ENCODE results near the gene PDE6B. TPM values are rescaled to one million over a fixed set of nuclear protein-coding genes. Genes with fewer than 3 reads are reported as not detected.

The PDE6B gene
- total RNA-seq, 1 experiment from 2014 or later: not detected

DNA sequence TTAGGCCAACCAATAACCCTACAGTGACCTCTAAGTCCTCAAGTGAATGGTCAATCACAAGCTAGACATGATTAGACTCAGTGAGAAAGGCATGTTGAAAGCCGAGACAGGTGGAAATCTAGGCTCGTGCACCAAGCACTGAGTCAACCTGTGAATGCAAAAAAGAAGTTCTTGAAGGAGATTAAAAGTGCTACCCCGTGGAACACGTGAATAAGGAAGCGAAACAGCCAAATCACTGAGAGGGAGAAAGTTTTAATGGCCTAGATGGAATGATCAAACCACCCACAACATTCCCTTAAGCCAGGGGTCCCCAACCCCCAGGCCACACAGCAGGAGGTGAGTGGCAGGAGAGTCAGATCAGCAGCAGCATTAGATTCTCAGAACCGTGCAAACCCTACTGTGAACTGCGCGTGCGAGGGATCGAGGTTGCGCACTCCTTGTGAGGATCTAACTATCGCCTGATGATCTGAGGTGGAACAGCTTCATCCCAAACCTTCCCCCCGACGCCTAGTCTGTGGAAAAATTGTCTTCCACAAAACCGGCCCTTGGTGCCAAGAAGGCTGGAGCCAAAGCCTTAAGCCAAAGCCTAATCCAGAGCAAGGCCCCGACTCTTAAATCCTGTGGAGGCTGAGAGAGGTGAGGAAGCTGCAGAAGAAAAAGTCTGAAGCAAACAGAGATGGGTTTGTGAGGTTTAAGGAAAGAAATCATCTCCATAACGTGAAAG lies 19.5 kb upstream of the PDE6B start:
- Histone ChIP-seq H3K4me3 (ENCODE audit: low read depth, low read length) (no peak overlapping the region), H3K4me1 (0 out of 2 replicates have a peak, but pooled peaks cover 5% of the 10 kb centered on the region), H3K36me3 (ENCODE audit: control insufficient read depth, insufficient read depth, low read length) (no peaks in the 10 kb centered on the region), H3K9me3 (no peaks in the 10 kb centered on the region), H3K27me3 (replicated peaks; ENCODE audit: control insufficient read depth, insufficient read depth, low read length) (no peaks in the 10 kb centered on the region)
- TF ChIP-seq, protein P1, sequence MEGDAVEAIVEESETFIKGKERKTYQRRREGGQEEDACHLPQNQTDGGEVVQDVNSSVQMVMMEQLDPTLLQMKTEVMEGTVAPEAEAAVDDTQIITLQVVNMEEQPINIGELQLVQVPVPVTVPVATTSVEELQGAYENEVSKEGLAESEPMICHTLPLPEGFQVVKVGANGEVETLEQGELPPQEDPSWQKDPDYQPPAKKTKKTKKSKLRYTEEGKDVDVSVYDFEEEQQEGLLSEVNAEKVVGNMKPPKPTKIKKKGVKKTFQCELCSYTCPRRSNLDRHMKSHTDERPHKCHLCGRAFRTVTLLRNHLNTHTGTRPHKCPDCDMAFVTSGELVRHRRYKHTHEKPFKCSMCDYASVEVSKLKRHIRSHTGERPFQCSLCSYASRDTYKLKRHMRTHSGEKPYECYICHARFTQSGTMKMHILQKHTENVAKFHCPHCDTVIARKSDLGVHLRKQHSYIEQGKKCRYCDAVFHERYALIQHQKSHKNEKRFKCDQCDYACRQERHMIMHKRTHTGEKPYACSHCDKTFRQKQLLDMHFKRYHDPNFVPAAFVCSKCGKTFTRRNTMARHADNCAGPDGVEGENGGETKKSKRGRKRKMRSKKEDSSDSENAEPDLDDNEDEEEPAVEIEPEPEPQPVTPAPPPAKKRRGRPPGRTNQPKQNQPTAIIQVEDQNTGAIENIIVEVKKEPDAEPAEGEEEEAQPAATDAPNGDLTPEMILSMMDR (IDR thresholded peaks at IDR 0.05; ENCODE audit: insufficient read depth in 1 of 2, low read depth in 1 of 2, low read length in 1 of 2, severe bottlenecking in 1 of 2, unreplicated experiment in 1 of 2): no peak
- BruUV-seq (replicated peaks): no TSS peak
- Mint-ChIP-seq H3K4me3 (ENCODE audit: unreplicated experiment) (no peak overlapping the region), H3K9me3 (ENCODE audit: unreplicated experiment) (peaks cover 19% of the 10 kb centered on the region), H3K4me1 (ENCODE audit: low read depth, unreplicated experiment) (peaks cover 3% of the 10 kb centered on the region), H3K27me3 (ENCODE audit: insufficient read depth, unreplicated experiment) (peaks cover 5% of the 10 kb centered on the region), H3K36me3 (ENCODE audit: insufficient read depth, unreplicated experiment) (no peaks in the 10 kb centered on the region), H3K27ac (ENCODE audit: unreplicated experiment) (no peak overlapping the region)
- intact Hi-C loops (cut with micrococcal nuclease; ENCODE audit: unreplicated experiment): no loop called here
- DNase-seq: no peak
- ChIA-PET CTCF (no interaction called here), POLR2A (no interaction called here)

DNA sequence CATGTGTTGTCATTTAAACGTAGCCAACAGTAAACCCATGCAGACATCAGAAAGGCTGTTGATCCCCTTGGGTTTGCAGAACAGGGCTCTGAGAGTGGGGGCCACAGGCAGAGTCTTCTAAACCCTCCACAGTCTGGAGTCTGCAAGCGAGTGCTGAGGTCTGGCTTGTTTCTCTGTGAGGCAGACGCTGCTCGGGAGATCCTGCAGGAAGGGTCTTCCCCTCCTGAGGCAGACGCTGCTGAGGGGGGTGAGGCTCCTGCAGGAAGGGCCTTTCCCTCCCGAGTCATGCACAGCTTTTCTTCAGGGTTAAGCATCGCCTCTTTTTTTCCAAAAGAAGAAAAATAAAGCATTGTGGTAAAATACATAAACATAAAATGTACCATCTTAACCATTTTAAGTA lies 17.1 kb upstream of the PDE6B start:
- H3K27ac Mint-ChIP-seq (ENCODE audit: unreplicated experiment): no peak overlapping the region
- intact Hi-C loops (cut with micrococcal nuclease; ENCODE audit: unreplicated experiment): no loop called here
- DNase-seq: no peak
- BruUV-seq (replicated peaks): no TSS peak
- H3K9me3 ChIP-seq: no peaks in the 10 kb centered on the region
- H3K36me3 ChIP-seq (ENCODE audit: control insufficient read depth, insufficient read depth, low read length): no peaks in the 10 kb centered on the region
- H3K4me1 Mint-ChIP-seq (ENCODE audit: low read depth, unreplicated experiment): peaks cover 6% of the 10 kb centered on the region
- no peak overlapping the region for H3K4me3 ChIP-seq (ENCODE audit: low read depth, low read length)
- POLR2A ChIA-PET: no interaction called here
- peaks cover 5% of the 10 kb centered on the region for H3K27me3 Mint-ChIP-seq (ENCODE audit: insufficient read depth, unreplicated experiment)
- H3K4me3 Mint-ChIP-seq (ENCODE audit: unreplicated experiment): no peak overlapping the region
- peaks cover 19% of the 10 kb centered on the region for H3K9me3 Mint-ChIP-seq (ENCODE audit: unreplicated experiment)
- TF ChIP-seq, protein P1 (IDR thresholded peaks at IDR 0.05; ENCODE audit: insufficient read depth in 1 of 2, low read depth in 1 of 2, low read length in 1 of 2, severe bottlenecking in 1 of 2, unreplicated experiment in 1 of 2): no peak
- CTCF ChIA-PET: no interaction called here
- 0 out of 2 replicates have a peak, but pooled peaks cover 6% of the 10 kb centered on the region for H3K4me1 ChIP-seq
- no peaks in the 10 kb centered on the region for H3K36me3 Mint-ChIP-seq (ENCODE audit: insufficient read depth, unreplicated experiment)
- no peaks in the 10 kb centered on the region for H3K27me3 ChIP-seq (replicated peaks; ENCODE audit: control insufficient read depth, insufficient read depth, low read length)

DNA sequence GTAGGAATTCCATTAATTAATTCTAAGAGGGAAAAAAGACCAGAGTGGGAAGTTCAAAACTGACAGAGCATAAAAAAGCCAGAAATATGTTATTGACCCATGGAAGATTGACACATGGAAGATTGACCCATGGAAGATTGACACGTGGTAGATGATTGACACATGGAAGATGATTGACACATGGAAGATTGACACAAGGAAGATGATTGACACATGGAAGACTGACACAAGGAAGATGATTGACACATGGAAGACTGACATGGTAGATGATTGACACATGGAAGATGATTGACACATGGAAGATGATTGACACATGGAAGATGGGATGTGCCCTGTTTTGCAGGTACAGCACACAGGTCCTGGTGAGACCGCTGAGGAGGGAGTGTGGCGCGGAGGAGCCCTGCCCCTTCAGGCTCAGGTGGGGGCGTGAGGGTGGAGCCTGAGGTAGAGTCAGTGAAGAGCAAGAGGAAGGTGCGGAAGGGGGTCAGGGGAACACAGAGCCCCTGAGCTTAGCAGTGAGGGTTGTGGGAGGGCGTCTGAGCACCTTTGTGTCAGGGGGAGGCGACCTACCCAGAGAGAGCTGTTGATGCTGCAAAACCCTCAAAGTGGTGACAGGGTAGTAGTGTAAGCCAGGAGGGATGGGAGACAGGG lies 15.8 kb upstream of the PDE6B start:
- intact Hi-C loops (cut with micrococcal nuclease; ENCODE audit: unreplicated experiment): no loop called here
- DNase-seq: no peak
- Mint-ChIP-seq H3K27me3 (ENCODE audit: insufficient read depth, unreplicated experiment) (peaks cover 9% of the 10 kb centered on the region), H3K36me3 (ENCODE audit: insufficient read depth, unreplicated experiment) (no peaks in the 10 kb centered on the region), H3K27ac (ENCODE audit: unreplicated experiment) (no peak overlapping the region), H3K4me1 (ENCODE audit: low read depth, unreplicated experiment) (peaks cover 6% of the 10 kb centered on the region), H3K9me3 (ENCODE audit: unreplicated experiment) (peaks cover 11% of the 10 kb centered on the region), H3K4me3 (ENCODE audit: unreplicated experiment) (no peak overlapping the region)
- Histone ChIP-seq H3K27me3 (replicated peaks; ENCODE audit: control insufficient read depth, insufficient read depth, low read length) (no peaks in the 10 kb centered on the region), H3K9me3 (no peaks in the 10 kb centered on the region), H3K4me1 (0 out of 2 replicates have a peak, but pooled peaks cover 6% of the 10 kb centered on the region), H3K4me3 (ENCODE audit: low read depth, low read length) (no peak overlapping the region), H3K36me3 (ENCODE audit: control insufficient read depth, insufficient read depth, low read length) (no peaks in the 10 kb centered on the region)
- TF ChIP-seq, protein P1 (IDR thresholded peaks at IDR 0.05; ENCODE audit: insufficient read depth in 1 of 2, low read depth in 1 of 2, low read length in 1 of 2, severe bottlenecking in 1 of 2, unreplicated experiment in 1 of 2): no peak
- no TSS peak for BruUV-seq (replicated peaks)
- ChIA-PET POLR2A (no interaction called here), CTCF (no interaction called here)
